GM13976 (cell line): ENCODE results near the gene KLHL9.
A peak's percentile ranks its signal among the peaks of the same experiment; 100 is the strongest.

Experiments
- DNase-seq: peaks from one replicate; pipeline ENCODE4 v3.0.0; 2012; ENCODE audit warnings: low spot score
- CTCF ChIP-seq: IDR thresholded peaks from 2 replicates; pipeline ENCODE4 v1.5.1; 2012; ENCODE audit warnings: borderline replicate concordance, mild to moderate bottlenecking; ENCODE audit not compliant: insufficient read depth; ENCODE audit errors: extremely low read depth, missing control alignments, control extremely low read depth
- in situ Hi-C: fragments of 300-500 bp; cut with MboI; formaldehyde crosslinking; loops from one replicate; pipeline ENCODE4 v1.12.0; 2022; ENCODE audit warnings: low sequenced_read_pairs, mixed read lengths, inconsistent platforms; ENCODE audit not compliant: unreplicated experiment

Gene KLHL9

DNA sequence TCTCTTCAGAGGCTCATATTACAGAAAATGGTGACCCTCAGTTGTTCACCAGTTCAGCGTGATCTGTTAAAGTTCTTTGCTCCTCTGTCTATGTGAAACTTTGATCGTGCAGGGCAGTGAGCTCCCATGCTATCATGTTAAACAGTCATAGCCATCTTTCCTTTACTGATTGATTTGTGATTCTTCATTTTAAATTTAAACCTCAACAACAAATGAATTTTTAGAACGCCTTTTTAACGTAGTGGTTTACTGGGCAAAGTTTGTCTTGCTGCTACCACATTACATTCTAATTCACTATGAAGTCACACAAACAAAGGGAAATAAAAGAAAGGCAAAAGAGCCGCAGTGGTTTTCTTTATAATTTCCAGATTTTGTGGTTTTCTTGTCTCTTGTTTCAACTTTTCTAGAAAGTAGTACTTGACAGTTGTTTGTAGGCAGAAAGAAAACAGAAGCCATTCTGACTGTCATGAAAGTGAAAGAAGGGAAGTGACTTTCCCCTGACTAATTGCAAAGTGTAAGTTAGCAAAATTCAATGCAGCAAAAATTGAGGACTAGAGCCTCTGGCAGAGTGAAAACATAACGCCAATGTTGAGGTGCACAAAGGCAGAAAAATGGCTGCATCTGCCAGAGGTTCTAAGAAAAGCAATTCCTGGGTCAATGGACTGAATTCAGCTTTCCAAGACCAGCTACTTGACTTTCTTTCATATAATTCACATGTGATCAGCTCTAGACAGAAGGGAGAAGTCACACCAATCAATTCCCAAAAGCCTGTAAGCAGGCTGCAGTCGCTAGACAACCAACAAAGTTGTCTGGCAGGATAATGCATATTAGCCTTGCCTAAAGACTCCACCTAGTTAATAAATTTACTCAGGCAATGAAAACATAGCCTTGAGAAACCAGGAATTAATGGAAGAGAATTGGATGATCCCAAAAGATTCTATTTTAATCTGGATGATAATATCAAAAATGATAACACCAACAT, 22.6 kb upstream of the KLHL9 start:
- peak; percentile 33 for DNase-seq
- in situ Hi-C loops, result no loop called here
- TF ChIP-seq CTCF, result no peak

DNA sequence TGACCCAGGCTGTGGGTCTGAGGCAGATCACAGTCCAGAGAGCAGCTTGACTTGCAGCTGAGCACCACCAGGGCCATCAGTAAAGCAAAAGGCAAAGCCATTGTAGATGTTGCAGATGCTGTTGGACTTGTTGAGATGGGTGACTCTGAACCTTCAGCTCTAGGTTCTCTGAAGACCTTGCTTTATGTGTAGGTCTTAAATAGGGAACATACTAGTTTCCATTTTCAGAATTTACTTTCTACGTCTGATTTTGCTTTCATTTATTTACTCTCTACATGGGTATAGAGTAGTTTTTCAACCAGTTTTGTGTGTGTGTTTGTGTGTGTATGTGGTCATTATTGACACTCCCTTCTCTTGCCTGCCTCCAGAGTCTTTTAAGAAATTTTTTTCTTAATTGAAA, 15.6 kb upstream of the KLHL9 start, which contains the start of gene IFNA6:
Gene IFNA6 (minus strand): TSS at position 101 of the 400 bp plus-strand sequence. CDS start 0 bp downstream, at position 101.
- in situ Hi-C loops, result no loop called here
- DNase-seq, result no peak
- no peak for TF ChIP-seq CTCF

- in situ Hi-C loops, result no loop called here
- no peak for TF ChIP-seq CTCF
These were observed 13.3 kb upstream of the KLHL9 start for GRCh38 chr9:21348430-21348970.

DNA sequence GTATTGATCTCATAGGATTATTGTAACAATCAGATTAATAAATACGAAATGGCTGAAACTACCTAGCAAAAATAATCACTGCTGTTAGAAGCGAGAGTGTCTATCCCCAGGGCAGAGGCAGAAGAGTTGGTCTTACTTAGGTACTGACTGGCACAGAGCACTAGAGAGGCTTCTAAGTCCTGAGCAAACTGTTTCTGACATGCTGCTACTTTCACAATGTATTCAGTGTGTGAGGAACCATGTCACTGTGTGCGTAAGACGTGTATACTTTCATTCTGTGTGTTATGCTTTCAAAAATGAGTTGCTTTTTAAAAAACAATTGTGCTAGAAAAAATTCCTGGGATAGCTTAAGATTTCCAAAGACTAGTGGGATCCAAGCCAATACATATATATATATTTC, 5.5 kb upstream of the KLHL9 start:
- in situ Hi-C loops, result no loop called here
- DNase-seq, result no peak
- TF ChIP-seq CTCF, result no peak

More at GRCh38 chr9:21348430-21348970, 13.3 kb upstream of the KLHL9 start:
- DNase-seq, result no peak

GRCh38 chr9:21336457-21336856, 1.3 kb upstream of the KLHL9 start:
- no peak for TF ChIP-seq CTCF
- in situ Hi-C loops, result no loop called here
- DNase-seq, result no peak

DNA sequence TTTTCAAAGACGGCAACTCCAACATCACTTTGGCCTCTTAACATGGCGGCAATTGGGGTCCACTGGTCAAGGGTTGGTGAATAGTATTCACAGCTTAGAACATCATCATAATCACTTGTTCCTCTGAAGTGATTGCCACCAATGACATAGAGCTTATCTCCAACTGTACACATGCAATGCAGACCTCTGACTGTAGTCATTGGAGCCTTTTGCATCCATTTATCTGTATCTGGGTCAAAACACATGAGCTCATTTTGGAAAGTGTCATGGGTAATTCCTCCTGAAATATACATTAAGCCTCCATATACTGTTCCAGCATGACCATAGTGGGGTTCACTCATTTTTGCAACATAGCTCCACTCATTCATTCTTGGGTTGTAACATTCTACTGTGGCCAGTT, 2.0 kb downstream of the KLHL9 start:
- TF ChIP-seq CTCF, result no peak
- in situ Hi-C loops, result no loop called here
- no peak for DNase-seq
